Measurements from ENCODE around the gene PAPLN.
A peak's percentile ranks its signal among the peaks of the same experiment; 100 is the strongest.

PAPLN gene

DNA sequence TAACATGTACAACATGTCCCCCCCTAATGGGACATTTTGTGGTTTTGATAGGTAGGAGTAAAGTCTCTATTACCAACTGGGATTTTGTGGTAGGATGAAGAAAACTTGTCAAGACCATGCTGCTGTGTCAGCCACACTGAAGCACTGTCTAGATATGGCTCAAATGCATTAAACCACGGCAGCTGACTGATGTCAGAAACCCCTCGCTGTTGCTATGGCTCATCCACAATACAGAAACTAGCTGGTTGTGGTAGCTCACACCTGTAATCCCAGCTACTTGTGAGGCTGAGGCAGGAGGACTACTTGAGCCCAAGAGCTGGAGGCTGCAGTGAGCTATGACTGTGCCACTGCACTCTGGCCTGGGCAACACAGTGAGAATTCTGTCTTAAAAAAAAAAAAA, 40.1 kb downstream of the PAPLN start:
- WGBS (ENCODE audit: extremely low coverage, insufficient coverage, low lambda C conversion rate): no CpG with 5 or more reads among the region's 2 CpGs
- Histone ChIP-seq H3K4me2 (ENCODE audit: low read length) (no peak overlapping the region), H3K27me3 (ENCODE audit: insufficient read depth, low read length, poor library complexity) (no peaks in the 10 kb centered on the region), H3K79me2 (ENCODE audit: control insufficient read depth, insufficient read depth, low read length) (no peaks in the 10 kb centered on the region), H2BK15ac (replicated peaks; ENCODE audit: low read depth) (no peak overlapping the region), H3K9ac (ENCODE audit: low read length) (no peak overlapping the region), H2AK5ac (ENCODE audit: low read length) (no peak overlapping the region), H3K56ac (ENCODE audit: low read length) (no peak overlapping the region), H2BK5ac (ENCODE audit: low read length) (no peak overlapping the region), H3K23ac (ENCODE audit: low read length) (no peak overlapping the region), H3K18ac (ENCODE audit: low read length) (no peak overlapping the region), H3K36me3 (ENCODE audit: control insufficient read depth, insufficient read depth, low read length) (peaks cover 7% of the 10 kb centered on the region), H3K4ac (ENCODE audit: low read depth, low read length) (no peak overlapping the region), H3K79me1 (ENCODE audit: low read length) (no peaks in the 10 kb centered on the region), H3K27ac (ENCODE audit: low read depth, low read length) (no peak overlapping the region), H4K5ac (ENCODE audit: low read length) (no peak overlapping the region), H4K8ac (ENCODE audit: low read depth, low read length) (no peak overlapping the region), H3K4me1 (ENCODE audit: control insufficient read depth, low read depth, low read length) (no peaks in the 10 kb centered on the region), H3K4me3 (ENCODE audit: low read length) (no peak overlapping the region), H2BK120ac (ENCODE audit: low read depth, low read length) (no peak overlapping the region)
- no peak for DNase-seq

DNA sequence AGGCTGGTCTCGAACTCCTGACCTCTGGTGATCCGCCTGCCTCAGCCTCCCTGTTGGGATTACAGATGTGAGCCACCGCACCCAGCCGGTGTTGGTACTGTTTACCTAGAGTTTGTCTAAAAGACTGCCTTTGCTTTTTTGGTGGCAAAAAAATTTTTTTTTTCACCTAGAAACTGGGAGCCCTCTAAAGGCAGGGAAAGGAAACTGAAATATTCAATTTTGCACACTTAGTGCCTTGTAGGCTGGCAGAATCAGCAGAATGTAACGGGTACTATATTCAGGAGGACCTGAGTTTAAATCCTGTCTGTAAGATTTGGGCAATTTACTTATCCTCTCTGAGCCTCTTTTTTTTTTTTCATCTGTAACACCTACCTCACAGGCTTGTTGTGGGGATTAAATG, 43.6 kb downstream of the PAPLN start:
- no peak overlapping the region for H3K18ac ChIP-seq (ENCODE audit: low read length)
- no peak overlapping the region for H3K56ac ChIP-seq (ENCODE audit: low read length)
- H3K4me1 ChIP-seq (ENCODE audit: control insufficient read depth, low read depth, low read length): no peaks in the 10 kb centered on the region
- no peak overlapping the region for H3K9ac ChIP-seq (ENCODE audit: low read length)
- H3K79me1 ChIP-seq (ENCODE audit: low read length): no peaks in the 10 kb centered on the region
- H2AK5ac ChIP-seq (ENCODE audit: low read length): no peak overlapping the region
- no peak overlapping the region for H3K23ac ChIP-seq (ENCODE audit: low read length)
- no peak overlapping the region for H2BK15ac ChIP-seq (replicated peaks; ENCODE audit: low read depth)
- no peak overlapping the region for H3K4me2 ChIP-seq (ENCODE audit: low read length)
- H4K8ac ChIP-seq (ENCODE audit: low read depth, low read length): no peak overlapping the region
- no peak overlapping the region for H4K5ac ChIP-seq (ENCODE audit: low read length)
- no peaks in the 10 kb centered on the region for H3K27me3 ChIP-seq (ENCODE audit: insufficient read depth, low read length, poor library complexity)
- H3K27ac ChIP-seq (ENCODE audit: low read depth, low read length): no peak overlapping the region
- H2BK120ac ChIP-seq (ENCODE audit: low read depth, low read length): no peak overlapping the region
- no peak for DNase-seq
- no peak overlapping the region for H3K4ac ChIP-seq (ENCODE audit: low read depth, low read length)
- H3K79me2 ChIP-seq (ENCODE audit: control insufficient read depth, insufficient read depth, low read length): no peaks in the 10 kb centered on the region
- H2BK5ac ChIP-seq (ENCODE audit: low read length): no peak overlapping the region
- WGBS (ENCODE audit: extremely low coverage, insufficient coverage, low lambda C conversion rate): no CpG with 5 or more reads among the region's 5 CpGs
- H3K4me3 ChIP-seq (ENCODE audit: low read length): no peak overlapping the region
- peaks cover 4% of the 10 kb centered on the region for H3K36me3 ChIP-seq (ENCODE audit: control insufficient read depth, insufficient read depth, low read length)

GRCh38 chr14:73283608-73284379, 46.5 kb downstream of the PAPLN start:
- no peak overlapping the region for H3K4me2 ChIP-seq (ENCODE audit: low read length)
- no peak overlapping the region for H3K9ac ChIP-seq (ENCODE audit: low read length)
- no peaks in the 10 kb centered on the region for H3K4me1 ChIP-seq (ENCODE audit: control insufficient read depth, low read depth, low read length)
- no peaks in the 10 kb centered on the region for H3K79me1 ChIP-seq (ENCODE audit: low read length)
- DNase-seq: peak; percentile 76
- no CpG with 5 or more reads among the region's 12 CpGs for WGBS (ENCODE audit: extremely low coverage, insufficient coverage, low lambda C conversion rate)
- H3K36me3 ChIP-seq (ENCODE audit: control insufficient read depth, insufficient read depth, low read length): peaks cover 2% of the 10 kb centered on the region
- no peak overlapping the region for H2AK5ac ChIP-seq (ENCODE audit: low read length)
- no peak overlapping the region for H2BK15ac ChIP-seq (replicated peaks; ENCODE audit: low read depth)
- H3K56ac ChIP-seq (ENCODE audit: low read length): no peak overlapping the region
- no peaks in the 10 kb centered on the region for H3K27me3 ChIP-seq (ENCODE audit: insufficient read depth, low read length, poor library complexity)
- H3K4ac ChIP-seq (ENCODE audit: low read depth, low read length): no peak overlapping the region
- H3K27ac ChIP-seq (ENCODE audit: low read depth, low read length): no peak overlapping the region
- H3K4me3 ChIP-seq (ENCODE audit: low read length): no peak overlapping the region
- H2BK120ac ChIP-seq (ENCODE audit: low read depth, low read length): no peak overlapping the region
- H3K18ac ChIP-seq (ENCODE audit: low read length): no peak overlapping the region
- H4K5ac ChIP-seq (ENCODE audit: low read length): no peak overlapping the region
- H4K8ac ChIP-seq (ENCODE audit: low read depth, low read length): no peak overlapping the region
- H3K23ac ChIP-seq (ENCODE audit: low read length): no peak overlapping the region
- H3K79me2 ChIP-seq (ENCODE audit: control insufficient read depth, insufficient read depth, low read length): no peaks in the 10 kb centered on the region
- H2BK5ac ChIP-seq (ENCODE audit: low read length): no peak overlapping the region

DNA sequence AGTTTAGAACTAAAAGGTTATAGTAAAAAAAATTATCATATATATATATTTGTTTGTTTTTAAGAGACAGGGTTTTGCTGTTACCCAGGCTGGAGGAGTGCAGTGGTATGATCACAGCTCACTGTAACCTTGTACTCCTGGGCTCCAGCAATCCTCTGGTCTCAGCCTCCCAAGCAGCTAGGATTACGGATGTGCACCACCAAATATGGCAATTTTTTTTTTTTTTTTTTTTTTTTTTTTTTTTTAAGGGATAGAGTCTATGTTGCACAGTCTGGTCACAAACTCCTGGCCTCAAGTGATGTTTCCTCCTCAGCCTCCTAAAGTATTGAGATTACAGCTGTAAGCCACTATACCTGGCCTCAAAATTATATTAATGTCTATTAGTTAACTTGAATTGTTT, 48.7 kb downstream of the PAPLN start:
- Histone ChIP-seq H2AK5ac (ENCODE audit: low read length) (no peak overlapping the region), H2BK120ac (ENCODE audit: low read depth, low read length) (no peak overlapping the region), H2BK15ac (replicated peaks; ENCODE audit: low read depth) (no peak overlapping the region), H3K4ac (ENCODE audit: low read depth, low read length) (no peak overlapping the region), H3K23ac (ENCODE audit: low read length) (no peak overlapping the region), H3K9ac (ENCODE audit: low read length) (no peak overlapping the region), H3K36me3 (ENCODE audit: control insufficient read depth, insufficient read depth, low read length) (peaks cover 2% of the 10 kb centered on the region), H3K79me1 (ENCODE audit: low read length) (no peaks in the 10 kb centered on the region), H3K79me2 (ENCODE audit: control insufficient read depth, insufficient read depth, low read length) (no peaks in the 10 kb centered on the region), H2BK5ac (ENCODE audit: low read length) (no peak overlapping the region), H3K4me2 (ENCODE audit: low read length) (no peak overlapping the region), H3K27ac (ENCODE audit: low read depth, low read length) (no peak overlapping the region), H4K8ac (ENCODE audit: low read depth, low read length) (no peak overlapping the region), H3K4me1 (ENCODE audit: control insufficient read depth, low read depth, low read length) (no peaks in the 10 kb centered on the region), H3K18ac (ENCODE audit: low read length) (no peak overlapping the region), H3K4me3 (ENCODE audit: low read length) (no peak overlapping the region), H3K56ac (ENCODE audit: low read length) (no peak overlapping the region), H3K27me3 (ENCODE audit: insufficient read depth, low read length, poor library complexity) (no peaks in the 10 kb centered on the region), H4K5ac (ENCODE audit: low read length) (no peak overlapping the region)
- WGBS (ENCODE audit: extremely low coverage, insufficient coverage, low lambda C conversion rate): no CpG with 5 or more reads among the region's 1 CpG
- DNase-seq: no peak

- H3K4me1 ChIP-seq (ENCODE audit: control insufficient read depth, low read depth, low read length): no peaks in the 10 kb centered on the region
- H2AK5ac ChIP-seq (ENCODE audit: low read length): no peak overlapping the region
- no peak overlapping the region for H3K4me2 ChIP-seq (ENCODE audit: low read length)
- H3K27ac ChIP-seq (ENCODE audit: low read depth, low read length): no peak overlapping the region
- H3K36me3 ChIP-seq (ENCODE audit: control insufficient read depth, insufficient read depth, low read length): peaks cover 2% of the 10 kb centered on the region
- H3K4me3 ChIP-seq (ENCODE audit: low read length): no peak overlapping the region
- no peak overlapping the region for H3K18ac ChIP-seq (ENCODE audit: low read length)
- H3K27me3 ChIP-seq (ENCODE audit: insufficient read depth, low read length, poor library complexity): no peaks in the 10 kb centered on the region
- H4K8ac ChIP-seq (ENCODE audit: low read depth, low read length): no peak overlapping the region
- no peak overlapping the region for H3K9ac ChIP-seq (ENCODE audit: low read length)
- no CpG with 5 or more reads among the region's 2 CpGs for WGBS (ENCODE audit: extremely low coverage, insufficient coverage, low lambda C conversion rate)
- H2BK5ac ChIP-seq (ENCODE audit: low read length): no peak overlapping the region
- no peak overlapping the region for H4K5ac ChIP-seq (ENCODE audit: low read length)
- no peak overlapping the region for H3K4ac ChIP-seq (ENCODE audit: low read depth, low read length)
- no peaks in the 10 kb centered on the region for H3K79me2 ChIP-seq (ENCODE audit: control insufficient read depth, insufficient read depth, low read length)
- no peak overlapping the region for H2BK15ac ChIP-seq (replicated peaks; ENCODE audit: low read depth)
- H3K79me1 ChIP-seq (ENCODE audit: low read length): no peaks in the 10 kb centered on the region
- DNase-seq: no peak
- no peak overlapping the region for H3K23ac ChIP-seq (ENCODE audit: low read length)
- no peak overlapping the region for H3K56ac ChIP-seq (ENCODE audit: low read length)
- no peak overlapping the region for H2BK120ac ChIP-seq (ENCODE audit: low read depth, low read length)
These were observed 49.3 kb downstream of the PAPLN start for GRCh38 chr14:73286598-73286997.

GRCh38 chr14:73287071-73287470, 49.8 kb downstream of the PAPLN start:
- H2AK5ac ChIP-seq (ENCODE audit: low read length): no peak overlapping the region
- no CpG with 5 or more reads among the region's 5 CpGs for WGBS (ENCODE audit: extremely low coverage, insufficient coverage, low lambda C conversion rate)
- no peak overlapping the region for H3K56ac ChIP-seq (ENCODE audit: low read length)
- H3K18ac ChIP-seq (ENCODE audit: low read length): no peak overlapping the region
- no peak overlapping the region for H3K9ac ChIP-seq (ENCODE audit: low read length)
- H2BK5ac ChIP-seq (ENCODE audit: low read length): no peak overlapping the region
- no peak overlapping the region for H3K4me3 ChIP-seq (ENCODE audit: low read length)
- no peak overlapping the region for H3K4ac ChIP-seq (ENCODE audit: low read depth, low read length)
- no peak overlapping the region for H3K4me2 ChIP-seq (ENCODE audit: low read length)
- H2BK15ac ChIP-seq (replicated peaks; ENCODE audit: low read depth): no peak overlapping the region
- H4K8ac ChIP-seq (ENCODE audit: low read depth, low read length): no peak overlapping the region
- H4K5ac ChIP-seq (ENCODE audit: low read length): no peak overlapping the region
- H3K27ac ChIP-seq (ENCODE audit: low read depth, low read length): no peak overlapping the region
- peaks cover 1% of the 10 kb centered on the region for H3K36me3 ChIP-seq (ENCODE audit: control insufficient read depth, insufficient read depth, low read length)
- H3K27me3 ChIP-seq (ENCODE audit: insufficient read depth, low read length, poor library complexity): no peaks in the 10 kb centered on the region
- no peak overlapping the region for H2BK120ac ChIP-seq (ENCODE audit: low read depth, low read length)
- H3K79me2 ChIP-seq (ENCODE audit: control insufficient read depth, insufficient read depth, low read length): no peaks in the 10 kb centered on the region
- H3K4me1 ChIP-seq (ENCODE audit: control insufficient read depth, low read depth, low read length): no peaks in the 10 kb centered on the region
- DNase-seq: no peak
- no peak overlapping the region for H3K23ac ChIP-seq (ENCODE audit: low read length)
- H3K79me1 ChIP-seq (ENCODE audit: low read length): no peaks in the 10 kb centered on the region

Data from mesendoderm (in vitro differentiated cells).